ENCODE measurements around the gene NDRG3. TPM values are rescaled to one million over a fixed set of nuclear protein-coding genes. Genes with fewer than 3 reads are reported as not detected.

The NDRG3 gene
- total RNA-seq, 1 experiment from 2014 or later: 55.6 TPM

GRCh38 chr20:36756496-36756895 lies 10.6 kb upstream of the NDRG3 start:
- Histone ChIP-seq H3F3A (ENCODE audit: insufficient read depth, low read depth) (peaks cover 22% of the 10 kb centered on the region), H3K79me2 (ENCODE audit: low read depth) (no peaks in the 10 kb centered on the region), H3K9me2 (ENCODE audit: insufficient read depth) (no peaks in the 10 kb centered on the region), H3K27me3 (ENCODE audit: insufficient read depth, low read depth) (no peaks in the 10 kb centered on the region), H3K4me1 (replicated peaks; ENCODE audit: insufficient read depth) (peaks cover 7% of the 10 kb centered on the region; the same call in 1 of the 2 replicates), H4K20me1 (ENCODE audit: insufficient read depth) (0 out of 2 replicates have a peak, but pooled peaks cover 3% of the 10 kb centered on the region), H2AFZ (no peak overlapping the region), H3K9me3 (ENCODE audit: insufficient read depth, low read depth) (no peaks in the 10 kb centered on the region), H3K36me3 (ENCODE audit: low read depth) (0 out of 2 replicates have a peak, but pooled peaks cover 3% of the 10 kb centered on the region), H3K27ac (no peak overlapping the region), H3K4me3 (no peak overlapping the region), H3K4me2 (no peak overlapping the region)
- no peak for DNase-seq
- ChIA-PET CTCF (no interaction called here), POLR2A (ENCODE audit: unreplicated experiment) (no interaction called here)
- no TSS peak for BruUV-seq (replicated peaks)
- TF ChIP-seq EZH2 (IDR thresholded peaks at IDR 0.05; ENCODE audit: low read depth): no peak
- no peak for TF ChIP-seq CTCF (conservative IDR thresholded peaks at IDR 0.05)
- intact Hi-C loops (cut with micrococcal nuclease; ENCODE audit: unreplicated experiment): no loop called here

- Histone ChIP-seq H3F3A (ENCODE audit: insufficient read depth, low read depth) (peaks cover 14% of the 10 kb centered on the region; the same call in 1 of the 2 replicates), H3K4me3 (no peak overlapping the region), H3K79me2 (ENCODE audit: low read depth) (no peaks in the 10 kb centered on the region), H3K9me3 (ENCODE audit: insufficient read depth, low read depth) (no peaks in the 10 kb centered on the region), H3K27ac (no peak overlapping the region), H3K36me3 (ENCODE audit: low read depth) (0 out of 2 replicates have a peak, but pooled peaks cover 3% of the 10 kb centered on the region), H4K20me1 (ENCODE audit: insufficient read depth) (0 out of 2 replicates have a peak, but pooled peaks cover 3% of the 10 kb centered on the region), H3K9me2 (ENCODE audit: insufficient read depth) (no peaks in the 10 kb centered on the region), H3K4me1 (replicated peaks; ENCODE audit: insufficient read depth) (no peaks in the 10 kb centered on the region), H2AFZ (no peak overlapping the region), H3K4me2 (no peak overlapping the region), H3K27me3 (ENCODE audit: insufficient read depth, low read depth) (no peaks in the 10 kb centered on the region)
- peak; percentile 79 for TF ChIP-seq CTCF (conservative IDR thresholded peaks at IDR 0.05)
- TF ChIP-seq EZH2 (IDR thresholded peaks at IDR 0.05; ENCODE audit: low read depth): no peak
- POLR2A ChIA-PET (ENCODE audit: unreplicated experiment): interaction anchor here (0.6 kb wide), 1 partner anchor 81 kb away, joined by 6 read pairs; no protein-coding TSS in a partner anchor
- no TSS peak for BruUV-seq (replicated peaks)
- intact Hi-C loops (cut with micrococcal nuclease; ENCODE audit: unreplicated experiment): no loop called here
- DNase-seq: peak; percentile 40 to 55
- CTCF ChIA-PET: interaction anchor here (0.6 to 1.4 kb wide), 8 partner anchors 8 to 248 kb away, joined by 3 to 11 read pairs (median 3); no protein-coding TSS in a partner anchor
These were observed 8.8 kb upstream of the NDRG3 start for GRCh38 chr20:36754656-36755222.

DNA sequence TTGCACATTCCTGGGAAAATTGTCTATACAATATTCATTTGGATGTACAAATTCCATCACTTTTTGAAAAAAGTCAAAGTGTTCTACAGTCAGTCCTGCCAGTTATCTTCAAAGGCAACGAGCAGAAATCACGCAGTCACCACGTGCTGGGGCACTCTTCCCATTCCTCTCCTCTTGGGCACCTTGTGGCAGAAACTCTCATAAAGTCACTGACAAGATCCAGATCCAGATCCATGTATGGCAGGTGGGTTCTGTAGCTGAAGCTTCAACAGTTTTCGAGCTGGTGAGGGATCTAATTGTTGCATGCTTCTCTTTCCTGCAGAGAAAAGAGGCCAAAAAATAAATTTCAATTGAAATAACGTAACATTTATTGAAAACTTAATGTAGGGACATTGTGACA lies 6.7 kb upstream of the NDRG3 start:
- Histone ChIP-seq H3K36me3 (ENCODE audit: low read depth) (no peaks in the 10 kb centered on the region), H4K20me1 (ENCODE audit: insufficient read depth) (0 out of 2 replicates have a peak, but pooled peaks cover 3% of the 10 kb centered on the region), H3K9me2 (ENCODE audit: insufficient read depth) (no peaks in the 10 kb centered on the region), H3K4me2 (no peak overlapping the region), H3K4me1 (replicated peaks; ENCODE audit: insufficient read depth) (no peaks in the 10 kb centered on the region), H3K27me3 (ENCODE audit: insufficient read depth, low read depth) (no peaks in the 10 kb centered on the region), H3K79me2 (ENCODE audit: low read depth) (no peaks in the 10 kb centered on the region), H3F3A (ENCODE audit: insufficient read depth, low read depth) (peaks cover 15% of the 10 kb centered on the region), H3K4me3 (no peak overlapping the region), H3K27ac (no peak overlapping the region), H2AFZ (no peak overlapping the region), H3K9me3 (ENCODE audit: insufficient read depth, low read depth) (no peaks in the 10 kb centered on the region)
- DNase-seq: no peak
- intact Hi-C loops (cut with micrococcal nuclease; ENCODE audit: unreplicated experiment): no loop called here
- BruUV-seq (replicated peaks): no TSS peak
- ChIA-PET POLR2A (ENCODE audit: unreplicated experiment) (no interaction called here), CTCF (no interaction called here)
- no peak for TF ChIP-seq CTCF (conservative IDR thresholded peaks at IDR 0.05)
- TF ChIP-seq EZH2 (IDR thresholded peaks at IDR 0.05; ENCODE audit: low read depth): no peak

Data from PC-9 (cell line).